Effector CD8-positive, alpha-beta T cell (primary cell): Measurements from ENCODE around the gene FCF1.
A peak's percentile ranks its signal among the peaks of the same experiment; 100 is the strongest.
"Not testable (repeated sequence)": the region's sequence is repeated elsewhere in the genome, so short reads cannot be mapped to it uniquely, and the experiment has no call there.

Experiments used
- DNase-seq: peaks from one replicate; lab custom pipeline; 2025; lab: John Stamatoyannopoulos, UW

The FCF1 gene

GRCh38 chr14:74698465-74698864 lies 14.5 kb upstream of the FCF1 start:
- DNase-seq, result no peak

- DNase-seq, result no peak
Observed at GRCh38 chr14:74702293-74702692, 10.7 kb upstream of the FCF1 start.

- DNase-seq, result no peak
Observed at GRCh38 chr14:74703043-74703442, 9.9 kb upstream of the FCF1 start.

GRCh38 chr14:74704656-74705055 lies 8.3 kb upstream of the FCF1 start:
- no peak for DNase-seq

GRCh38 chr14:74705613-74706500 lies 7.1 kb upstream of the FCF1 start:
- no peak for DNase-seq

- no peak for DNase-seq
Observed at GRCh38 chr14:74710480-74710879, 2.5 kb upstream of the FCF1 start.

- no peak for DNase-seq
Observed at GRCh38 chr14:74711651-74712050, 1.3 kb upstream of the FCF1 start.

GRCh38 chr14:74713395-74713735 lies 421 bp downstream of the FCF1 start:
- no peak for DNase-seq

GRCh38 chr14:74720526-74720925 lies 7.6 kb downstream of the FCF1 start:
- no peak for DNase-seq

GRCh38 chr14:74723134-74723533 lies 10.2 kb downstream of the FCF1 start:
- no peak for DNase-seq

- no peak for DNase-seq
Observed at GRCh38 chr14:74732387-74732786, 19.4 kb downstream of the FCF1 start.

GRCh38 chr14:74733221-74733620 lies 20.3 kb downstream of the FCF1 start:
- no peak for DNase-seq

- no peak for DNase-seq
Observed at GRCh38 chr14:74735125-74735524, 22.2 kb downstream of the FCF1 start.

- no peak for DNase-seq
Observed at GRCh38 chr14:74737753-74738325, 24.9 kb downstream of the FCF1 start.

- no peak for DNase-seq
Observed at GRCh38 chr14:74739293-74740030, 26.5 kb downstream of the FCF1 start.

GRCh38 chr14:74747237-74747636 lies 34.3 kb downstream of the FCF1 start:
- DNase-seq, result no peak

- DNase-seq, result no peak
Observed at GRCh38 chr14:74754157-74754556, 41.2 kb downstream of the FCF1 start.

GRCh38 chr14:74754899-74755298 lies 42.0 kb downstream of the FCF1 start:
- DNase-seq, result no peak

- DNase-seq, result no peak
Observed at GRCh38 chr14:74756326-74756725, 43.4 kb downstream of the FCF1 start.

- not testable (repeated sequence) for DNase-seq
Observed at GRCh38 chr14:74758505-74758904, 45.6 kb downstream of the FCF1 start.

- peak; percentile 84 for DNase-seq
Observed at GRCh38 chr14:74762917-74763802, 50.2 kb downstream of the FCF1 start, which contains the start of gene YLPM1. YLPM1 (plus strand) TSS chr14:74763316; CDS start chr14:74763490, 174 bp downstream.
